ENCODE measurements around the gene ECI1.
A peak's percentile ranks its signal among the peaks of the same experiment; 100 is the strongest.

Gene ECI1

DNA sequence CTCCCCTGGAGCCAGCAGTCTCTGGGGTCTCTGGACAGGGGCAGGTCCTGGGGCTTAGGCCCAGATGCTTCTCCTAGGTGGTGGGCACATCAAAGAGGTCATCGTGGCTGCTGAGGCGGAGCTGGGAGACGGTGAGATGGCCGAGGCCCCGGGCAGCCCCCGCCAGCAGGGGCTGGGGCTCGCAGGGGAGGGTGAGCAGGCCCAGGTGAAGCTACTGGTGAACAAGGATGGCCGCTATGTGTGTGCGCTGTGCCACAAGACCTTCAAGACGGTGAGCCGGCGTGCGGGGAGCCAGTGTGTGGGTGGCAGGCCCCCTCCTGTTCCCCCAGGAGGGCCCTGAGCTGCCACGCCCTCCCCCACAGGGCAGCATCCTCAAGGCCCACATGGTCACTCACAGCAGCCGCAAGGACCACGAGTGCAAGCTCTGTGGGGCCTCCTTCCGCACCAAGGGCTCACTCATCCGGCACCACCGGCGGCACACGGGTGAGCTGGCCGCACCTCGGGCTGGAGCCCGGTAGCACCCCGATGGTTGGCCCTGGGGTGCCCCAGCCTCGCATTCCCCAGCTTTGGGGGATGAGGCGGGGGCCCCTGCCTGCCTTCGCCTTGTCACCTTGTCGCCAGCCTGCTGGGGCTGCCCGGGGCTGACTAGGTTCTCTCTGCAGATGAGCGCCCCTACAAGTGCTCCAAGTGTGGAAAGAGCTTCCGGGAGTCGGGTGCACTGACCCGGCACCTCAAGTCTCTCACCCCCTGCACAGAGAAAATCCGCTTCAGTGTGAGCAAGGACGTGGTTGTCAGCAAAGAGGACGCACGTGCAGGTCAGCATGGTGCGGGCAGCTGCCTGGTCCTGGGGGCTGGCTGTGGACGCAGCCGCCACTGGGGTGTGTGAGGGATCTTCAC lies 19.0 kb downstream of the ECI1 start:
- no peak for DNase-seq

DNA sequence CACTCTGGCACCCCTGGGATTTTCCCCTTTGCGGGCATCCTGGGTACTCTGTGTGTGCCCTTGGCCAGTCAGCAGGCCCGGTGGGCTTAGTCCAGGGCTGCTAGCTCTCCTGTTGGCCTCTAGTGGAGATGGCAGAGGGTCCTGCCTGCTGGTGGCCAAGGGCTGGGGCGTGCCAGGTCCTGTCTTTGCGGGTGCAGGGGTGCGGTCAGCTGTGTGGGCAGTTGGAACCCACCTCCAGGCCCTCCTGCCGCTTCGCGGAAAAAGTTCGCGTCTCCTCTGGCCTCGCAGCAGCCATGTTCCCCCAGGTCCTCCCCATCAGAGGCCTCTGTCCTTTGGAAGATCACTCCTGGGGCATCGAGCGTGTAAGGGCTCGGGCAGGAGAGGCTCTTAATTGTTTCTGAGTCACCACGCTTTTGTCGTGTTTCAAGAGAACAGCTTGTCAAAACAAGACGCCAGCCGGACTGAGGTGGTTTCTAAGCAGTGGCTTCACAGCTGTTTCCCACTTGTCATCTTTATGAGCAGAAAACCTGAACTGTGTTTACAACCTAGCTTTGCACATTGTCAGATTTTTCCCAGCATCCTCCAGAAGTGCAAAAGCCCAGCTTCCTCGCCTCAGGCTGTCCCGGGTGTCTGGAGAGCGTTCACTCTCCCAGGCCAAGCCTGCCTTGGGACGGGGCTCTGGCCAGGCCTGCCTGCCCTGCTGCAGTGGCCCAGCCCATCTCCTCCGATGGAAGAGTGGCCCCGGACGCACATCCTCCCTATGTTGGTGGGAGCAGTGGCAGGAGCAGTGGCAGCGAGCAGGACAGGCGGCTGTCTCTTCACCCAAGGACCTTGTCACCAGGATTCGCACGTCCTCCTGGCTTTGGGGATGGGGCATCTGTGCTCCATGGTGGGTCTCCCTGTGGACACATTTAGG lies 20.1 kb downstream of the ECI1 start:
- no peak for DNase-seq

DNA sequence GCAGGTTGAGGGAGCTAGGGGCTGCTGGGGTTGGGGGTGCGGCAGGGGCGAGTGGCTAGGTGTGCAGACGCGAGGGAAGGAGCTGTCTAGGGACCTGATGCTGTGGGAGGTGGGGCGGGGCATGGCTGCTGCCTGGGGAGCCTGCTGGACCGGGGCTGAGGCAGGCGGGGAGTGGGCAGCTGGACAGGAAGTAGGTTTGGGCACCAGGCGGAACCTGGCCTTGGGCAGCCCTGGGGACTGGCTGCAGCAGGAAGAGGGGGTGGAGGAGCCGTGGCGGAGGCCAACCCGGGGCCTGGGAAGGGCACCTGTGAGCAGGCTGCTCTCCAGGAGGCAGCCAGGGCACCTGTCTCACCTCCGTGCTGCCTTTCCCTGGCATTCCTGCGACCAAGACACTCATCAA lies 21.0 kb downstream of the ECI1 start:
- DNase-seq = no peak

DNA sequence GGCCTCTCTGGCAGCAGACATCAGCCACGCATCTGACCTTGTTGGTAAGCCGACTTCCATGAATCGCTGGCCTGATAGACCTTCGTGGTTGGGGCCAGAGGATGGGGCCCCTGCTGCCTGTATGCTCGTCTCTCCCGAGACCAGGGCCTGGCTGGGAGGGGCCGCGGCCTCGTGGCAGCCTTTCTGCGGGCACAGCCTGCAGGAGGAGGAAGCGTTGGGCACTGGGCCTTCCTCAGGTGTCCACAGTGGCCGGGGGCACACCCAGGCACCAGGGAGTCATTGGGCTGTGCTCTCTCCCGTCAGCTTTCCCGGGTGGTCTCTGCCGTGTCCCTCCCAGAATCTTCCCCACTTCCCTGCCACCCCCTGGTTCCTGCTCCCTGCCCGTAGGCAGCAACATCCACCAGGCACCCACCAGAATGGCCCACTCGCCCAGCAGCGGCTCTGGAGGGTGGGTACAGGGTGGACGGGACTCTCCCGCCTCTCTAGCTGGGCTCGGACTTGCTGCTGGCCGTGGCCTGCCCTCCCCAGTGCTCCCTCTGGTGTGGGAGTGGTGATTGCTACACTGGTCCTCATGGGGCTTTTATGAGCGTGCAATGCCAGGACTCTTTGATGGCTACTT lies 21.6 kb downstream of the ECI1 start:
- DNase-seq = no peak

DNA sequence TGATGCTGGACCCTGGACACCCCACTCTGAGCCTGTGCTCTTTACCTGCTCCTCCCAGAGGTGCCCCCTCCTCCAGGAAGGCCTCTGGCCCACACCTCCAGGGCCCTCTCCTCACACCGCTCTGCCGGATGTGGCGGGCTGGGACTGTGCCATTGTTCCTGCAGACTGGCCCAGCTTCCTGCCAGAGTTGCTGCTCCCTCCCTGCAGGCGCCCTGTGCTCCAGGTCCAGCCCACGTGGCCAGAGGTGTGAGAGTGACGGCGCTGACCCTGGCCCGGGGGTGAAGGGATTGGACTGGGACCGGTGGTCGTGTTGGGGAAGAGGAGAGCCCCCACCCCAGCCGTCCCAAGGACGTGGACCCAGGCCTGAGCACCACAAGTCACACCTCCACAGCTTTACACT lies 22.3 kb downstream of the ECI1 start:
- no peak for DNase-seq

DNA sequence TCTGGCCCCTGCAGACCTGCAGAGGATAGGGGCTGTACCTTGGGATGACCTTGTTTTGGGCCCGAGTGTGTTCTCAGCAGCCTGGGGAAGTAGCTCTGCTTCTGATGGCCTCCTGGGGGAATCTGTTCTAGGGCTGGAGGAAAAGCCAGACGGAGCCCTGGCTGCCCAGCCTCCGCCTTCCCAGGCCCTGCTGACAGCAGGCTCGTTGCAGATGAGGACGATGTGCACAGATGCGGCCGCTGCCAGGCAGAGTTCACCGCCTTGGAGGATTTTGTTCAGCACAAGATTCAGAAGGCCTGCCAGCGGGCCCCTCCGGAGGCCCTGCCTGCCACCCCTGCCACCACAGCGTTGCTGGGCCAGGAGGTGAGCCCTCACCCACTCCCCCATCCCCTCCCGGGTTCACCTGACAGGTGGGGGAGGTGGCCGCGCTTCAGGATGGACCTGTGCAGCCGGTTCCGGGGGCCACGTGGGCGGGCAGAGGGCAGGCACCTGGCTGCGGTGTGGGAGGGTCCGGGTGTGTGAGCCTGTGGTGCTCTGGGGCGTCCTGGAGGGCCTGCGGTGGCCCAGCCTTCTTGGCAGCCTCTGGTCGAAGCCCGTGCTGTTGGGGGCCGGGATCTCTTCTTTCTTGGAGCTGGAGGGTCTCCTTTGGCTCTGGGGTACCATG lies 23.1 kb downstream of the ECI1 start:
- DNase-seq = no peak

DNA sequence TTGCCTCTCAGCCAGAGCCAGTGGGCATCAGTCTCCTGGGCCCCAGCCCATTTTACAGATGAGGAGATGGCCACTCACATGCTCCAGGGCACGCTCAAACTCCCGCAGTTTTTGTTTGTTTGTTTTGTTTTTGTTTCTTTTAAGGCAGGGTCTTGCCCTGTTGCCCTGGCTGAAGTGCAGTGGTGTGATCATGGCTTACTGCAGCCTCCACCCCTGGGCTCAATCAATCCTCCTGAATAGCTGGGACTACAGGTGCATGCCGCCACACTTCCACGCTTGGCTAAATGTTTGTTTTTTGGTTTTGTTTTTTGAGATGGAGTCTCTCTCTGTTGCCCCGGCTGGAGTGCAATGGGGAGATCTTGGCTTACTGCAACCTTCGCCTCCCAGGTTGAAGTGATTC lies 24.5 kb downstream of the ECI1 start:
- DNase-seq = no peak

DNA sequence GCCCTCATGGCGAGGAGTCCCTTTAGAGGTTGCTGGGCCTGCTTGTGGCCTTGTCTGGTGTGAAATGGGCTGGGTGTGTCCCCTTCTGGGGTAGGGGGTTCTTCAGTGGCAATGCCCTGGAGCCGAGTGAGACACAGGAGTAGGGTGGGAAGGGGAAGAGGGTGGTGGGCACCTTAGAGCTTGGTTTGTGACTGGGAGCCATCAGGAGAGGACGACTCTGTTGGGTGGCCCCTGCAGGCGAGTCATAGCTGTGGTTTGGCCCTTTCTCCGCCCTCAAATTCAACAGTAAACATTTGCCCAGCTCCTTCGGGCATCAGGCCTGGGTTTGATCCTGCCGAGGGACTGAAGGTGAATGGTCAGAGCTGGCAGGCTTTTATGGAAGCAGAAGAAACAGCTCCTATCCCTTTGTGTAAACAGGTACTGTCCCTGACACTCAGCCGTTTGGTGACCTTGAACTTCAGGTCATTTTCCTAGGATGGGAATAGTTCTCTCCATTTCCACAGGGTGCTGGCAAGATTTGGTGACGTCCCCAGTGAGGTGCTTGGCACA lies 25.1 kb downstream of the ECI1 start:
- no peak for DNase-seq

DNA sequence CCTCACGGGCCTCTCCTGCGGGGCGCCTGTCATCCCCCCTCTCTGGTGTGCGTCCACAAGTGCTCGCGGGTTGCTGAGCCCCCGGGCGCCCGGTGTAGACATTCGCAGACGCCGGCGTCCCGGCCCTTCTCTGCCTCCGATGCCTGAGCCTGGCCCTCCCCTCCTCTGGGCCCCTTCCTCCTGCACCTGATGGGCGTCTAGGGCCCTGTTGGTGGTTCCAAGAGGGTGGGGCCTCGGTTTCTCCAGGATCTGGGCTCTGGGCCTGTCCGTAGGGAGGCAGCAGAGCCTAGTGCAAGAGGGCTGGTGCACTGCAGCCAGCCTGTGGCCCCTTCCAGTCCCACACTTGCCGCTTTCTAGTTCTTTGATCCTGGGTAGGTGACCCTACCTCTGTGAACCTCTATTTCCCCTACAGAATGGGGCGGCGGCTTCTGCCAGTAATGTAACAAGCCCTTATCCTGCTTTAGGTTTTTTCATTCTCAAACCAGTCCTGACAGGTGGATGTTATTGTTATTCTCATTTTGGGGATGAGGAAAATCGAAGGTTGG lies 27.4 kb downstream of the ECI1 start:
- no peak for DNase-seq

DNA sequence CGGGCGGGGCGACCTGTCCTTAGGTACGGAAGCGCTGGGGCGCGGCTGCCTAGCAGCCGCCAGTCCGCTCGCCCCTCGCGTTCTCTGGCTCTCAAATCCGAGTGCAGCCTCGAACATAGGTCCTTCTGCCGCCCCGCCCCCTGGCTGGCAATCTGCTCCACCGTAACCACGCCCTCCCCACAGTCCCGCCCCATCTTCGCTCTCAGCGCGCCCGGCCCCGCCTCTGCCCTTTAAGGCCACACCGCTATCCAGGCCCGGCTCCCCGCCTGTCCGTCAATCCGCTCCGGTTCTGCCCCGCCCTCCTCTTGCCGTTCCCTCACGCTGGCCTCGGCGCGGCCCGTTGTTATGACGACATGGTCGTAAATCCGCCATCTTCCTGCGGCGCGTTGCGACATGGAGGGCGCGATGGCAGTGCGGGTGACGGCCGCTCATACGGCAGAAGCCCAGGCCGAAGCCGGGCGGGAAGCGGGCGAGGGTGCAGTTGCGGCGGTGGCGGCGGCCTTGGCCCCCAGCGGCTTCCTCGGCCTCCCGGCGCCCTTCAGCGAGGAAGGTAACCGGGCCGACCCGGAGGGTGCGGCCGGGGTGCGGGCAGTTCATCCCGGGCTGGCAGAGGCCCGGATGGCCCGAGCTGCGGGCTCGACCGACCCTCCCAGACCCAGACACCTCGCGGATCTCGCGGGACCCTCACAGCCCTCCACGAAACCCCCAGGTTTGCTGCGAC lies 28.0 kb downstream of the ECI1 start, which contains the start of gene E4F1:
E4F1 (plus strand) TSS at position 371 of the 721 bp plus-strand sequence; CDS start at position 394, 23 bp downstream.
- DNase-seq = peak; percentile 89

DNA sequence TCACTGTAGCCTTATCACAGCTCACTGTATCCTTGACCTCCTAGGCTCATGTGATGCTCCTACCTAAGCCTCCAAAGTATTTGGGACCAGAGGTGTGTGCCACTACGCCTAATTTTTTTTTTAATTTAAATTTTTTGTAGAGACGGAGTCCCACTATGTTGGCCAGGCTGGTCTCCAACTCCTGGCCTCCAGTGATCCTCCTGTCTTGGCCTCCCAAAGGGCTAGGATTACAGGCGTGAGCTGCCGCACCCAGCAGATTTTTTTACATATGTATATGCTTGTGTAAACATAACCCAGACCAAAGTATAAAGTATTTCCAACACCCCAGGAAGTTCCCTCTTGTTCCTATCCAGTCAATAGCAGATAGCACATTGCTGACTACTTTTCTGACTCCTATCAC lies 35.1 kb downstream of the ECI1 start:
- no peak for DNase-seq

DNA sequence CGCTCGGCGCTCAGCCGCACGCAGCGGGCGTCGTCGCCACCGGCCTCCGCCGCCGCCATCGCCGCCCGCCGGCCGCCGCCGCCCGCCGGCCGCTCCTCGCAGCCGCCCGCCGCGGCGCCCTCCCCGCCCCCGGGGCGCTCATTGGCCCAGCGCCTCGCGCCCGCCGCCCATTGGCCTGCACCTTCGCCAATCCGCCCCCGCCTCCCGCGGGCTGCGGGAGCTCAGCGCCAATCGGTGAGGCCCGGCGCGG lies 36.7 kb downstream of the ECI1 start, which contains the start of gene PGP:
PGP (minus strand) TSS at position 122 of the 250 bp plus-strand sequence; CDS start at position 59, 63 bp downstream.
- no peak for DNase-seq

DNA sequence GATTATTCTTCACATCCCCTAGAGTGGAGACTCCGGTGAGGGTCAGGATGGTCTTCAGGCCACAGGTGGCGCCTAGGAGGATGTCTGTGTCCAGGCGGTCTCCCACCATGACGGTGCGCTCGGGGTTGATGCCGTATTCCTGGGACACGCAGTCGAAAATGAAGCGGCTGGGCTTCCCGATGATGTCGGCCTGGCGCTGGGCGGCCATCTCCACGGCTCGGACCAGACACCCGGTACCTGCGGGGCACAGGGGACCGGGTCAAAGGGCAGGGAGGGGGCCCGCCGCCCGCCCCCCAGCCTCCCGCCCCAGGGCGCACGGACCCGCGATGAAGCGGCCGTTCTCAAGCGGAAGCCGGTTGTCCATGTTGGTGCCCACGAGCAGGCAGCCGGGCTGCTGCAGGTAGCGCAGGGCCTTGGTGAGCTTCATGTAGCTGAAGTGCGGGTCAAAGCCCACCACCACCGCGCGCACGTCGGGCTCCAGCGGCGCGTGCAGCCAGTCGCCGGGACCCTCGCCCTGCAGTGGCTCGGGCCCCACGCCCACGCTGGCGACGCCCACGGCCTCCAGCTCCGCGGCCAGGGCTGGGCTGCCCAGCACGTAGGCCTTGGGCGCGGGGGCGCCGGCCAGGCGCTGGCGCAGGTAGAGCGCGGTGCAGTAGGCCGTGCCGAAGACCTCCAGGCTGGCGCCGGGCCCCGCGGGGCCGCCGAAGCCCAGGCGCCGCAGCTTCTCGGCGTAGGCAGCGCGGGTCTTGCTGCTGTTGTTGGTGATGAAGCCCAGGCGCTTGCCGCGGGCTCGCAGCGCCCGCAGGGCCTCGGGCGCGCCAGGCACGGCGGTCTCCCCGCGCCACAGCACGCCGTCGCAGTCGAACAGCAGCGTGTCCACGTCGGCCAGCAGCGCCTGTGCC lies 37.3 kb downstream of the ECI1 start:
- DNase-seq = no peak

DNA sequence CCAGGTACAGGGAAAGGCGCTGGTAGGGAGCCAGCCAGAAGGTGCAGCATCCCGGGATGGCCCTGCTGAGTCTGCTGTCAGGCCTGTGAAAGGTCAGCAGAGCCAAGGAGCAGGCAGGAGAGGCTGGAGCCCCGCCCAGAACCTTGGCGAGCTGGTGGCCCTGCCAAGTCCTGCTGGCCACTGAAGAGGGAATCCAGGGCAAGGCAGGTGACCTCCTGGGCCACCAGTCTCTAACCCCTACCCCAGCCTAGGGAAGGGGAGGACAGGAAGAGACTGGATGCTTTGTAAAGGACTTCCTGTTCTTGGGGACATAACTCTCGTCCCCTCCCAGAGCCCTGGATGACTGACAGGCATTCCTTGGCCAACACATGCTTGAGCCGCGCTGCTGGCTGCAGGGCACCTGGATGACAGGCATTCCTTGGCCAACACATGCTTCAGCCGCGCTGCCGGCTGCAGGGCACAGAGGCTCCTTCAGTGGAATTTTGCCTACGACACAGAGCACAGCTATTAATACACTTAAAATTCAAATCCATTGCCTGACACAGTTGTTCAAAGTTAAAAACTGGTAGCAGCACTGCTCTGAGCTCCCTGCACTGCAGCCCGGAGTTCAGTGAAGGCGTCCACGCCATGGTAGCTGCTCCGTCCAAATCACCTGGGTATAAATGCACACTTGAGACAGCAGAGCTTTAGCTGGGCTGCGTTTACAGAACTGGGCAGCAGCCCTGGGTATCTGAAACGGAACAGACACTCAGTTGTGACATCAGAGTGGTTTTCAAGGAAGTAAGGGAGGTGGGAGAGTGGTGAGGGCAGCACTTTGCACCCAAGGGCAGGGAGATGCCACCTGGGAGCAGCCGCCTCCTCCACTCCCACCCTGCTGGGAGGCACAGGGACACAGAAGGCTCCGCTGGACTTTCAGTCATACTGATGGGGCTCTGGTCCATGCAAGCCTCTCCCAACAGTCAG lies 38.7 kb downstream of the ECI1 start:
- DNase-seq = no peak

DNA sequence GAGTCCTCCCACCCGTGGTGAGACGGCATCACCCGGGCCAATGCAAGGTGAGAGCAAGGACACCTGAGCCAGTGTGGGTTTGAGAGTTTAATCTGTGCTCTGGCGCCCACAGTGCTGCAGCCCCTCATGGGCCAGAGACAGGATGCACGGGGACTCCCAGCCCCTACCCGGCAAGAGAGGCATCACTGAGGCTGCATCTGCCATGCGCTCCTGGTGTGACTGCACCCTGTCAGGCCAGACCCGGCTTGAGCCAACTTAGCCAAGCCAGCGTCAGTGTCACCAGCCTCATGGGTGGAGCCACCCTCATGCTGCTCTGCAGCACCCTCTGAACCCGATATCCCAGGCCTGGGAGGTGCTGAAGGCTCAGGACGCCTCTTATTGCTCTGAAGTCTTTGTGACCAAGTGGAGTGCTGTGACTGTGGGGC lies 39.5 kb downstream of the ECI1 start:
- no peak for DNase-seq

DNA sequence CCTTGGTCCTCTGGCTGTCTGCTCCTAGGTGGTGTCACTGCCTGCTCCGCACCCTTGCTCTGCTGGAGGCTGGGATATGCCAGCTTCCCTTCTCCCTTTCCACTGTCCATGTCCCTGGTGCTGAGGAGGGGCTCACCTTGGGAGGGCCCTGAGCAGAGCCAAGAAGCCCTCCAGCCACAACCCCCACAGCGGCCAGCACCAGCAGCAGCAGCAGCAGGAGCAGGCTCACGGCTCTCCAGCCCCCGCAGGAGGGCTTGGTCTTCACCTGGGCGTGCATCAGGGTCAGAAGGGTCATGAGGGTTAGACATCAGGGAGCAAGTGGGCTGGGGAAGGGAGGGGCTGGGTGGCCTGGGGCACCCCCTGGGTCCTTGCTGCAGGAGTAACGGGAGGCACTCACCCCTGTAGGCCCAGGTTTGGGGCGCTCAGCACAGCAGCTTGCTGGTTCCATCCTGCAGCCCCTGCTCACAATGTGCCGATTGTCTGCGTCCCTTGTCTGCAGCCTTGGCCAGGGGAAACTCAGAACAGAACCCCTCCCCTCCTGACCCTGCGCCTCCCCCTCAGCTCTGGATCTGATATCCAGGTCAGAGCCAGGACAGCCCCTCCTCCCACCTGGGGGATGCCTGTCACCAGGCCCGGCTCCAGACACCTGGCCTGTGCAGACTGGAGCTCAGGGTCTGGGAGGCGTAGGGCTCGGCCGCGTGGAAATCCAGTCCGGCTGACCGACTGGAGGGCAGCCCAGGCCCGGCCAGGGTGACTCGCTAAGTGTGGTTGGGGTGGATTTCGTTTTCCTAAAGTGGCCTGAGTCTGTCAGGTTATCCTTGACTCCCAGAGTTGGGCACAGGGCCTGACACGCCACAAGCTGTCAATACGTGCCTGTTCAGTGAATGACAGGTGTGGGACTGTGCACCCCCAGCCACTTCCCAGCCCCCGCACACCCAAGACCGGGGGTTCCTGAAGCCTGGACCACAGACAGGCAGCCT lies 40.7 kb downstream of the ECI1 start, which contains the start of gene BRICD5:
BRICD5 (minus strand) TSS at position 478 of the 980 bp plus-strand sequence; CDS start at position 448, 30 bp downstream.
- no peak for DNase-seq

DNA sequence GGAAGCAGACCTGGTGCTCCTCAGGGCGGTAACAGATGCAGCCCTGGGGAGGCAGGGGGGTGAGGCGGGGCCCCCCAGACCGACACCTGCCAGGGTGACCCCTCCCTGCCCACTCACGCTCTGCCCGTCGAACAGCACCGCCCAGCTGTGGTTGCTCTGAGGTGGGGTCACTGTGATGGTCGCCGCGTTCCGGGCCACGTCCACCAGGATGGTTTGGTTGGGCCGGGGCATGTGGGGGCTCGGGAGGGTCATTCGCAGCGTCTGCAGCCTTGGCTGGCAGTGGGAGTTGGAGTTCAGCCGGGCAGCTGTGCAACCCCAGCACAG lies 41.4 kb downstream of the ECI1 start:
- DNase-seq = no peak
